ENCODE results near the gene TIE1.

Gene TIE1

DNA sequence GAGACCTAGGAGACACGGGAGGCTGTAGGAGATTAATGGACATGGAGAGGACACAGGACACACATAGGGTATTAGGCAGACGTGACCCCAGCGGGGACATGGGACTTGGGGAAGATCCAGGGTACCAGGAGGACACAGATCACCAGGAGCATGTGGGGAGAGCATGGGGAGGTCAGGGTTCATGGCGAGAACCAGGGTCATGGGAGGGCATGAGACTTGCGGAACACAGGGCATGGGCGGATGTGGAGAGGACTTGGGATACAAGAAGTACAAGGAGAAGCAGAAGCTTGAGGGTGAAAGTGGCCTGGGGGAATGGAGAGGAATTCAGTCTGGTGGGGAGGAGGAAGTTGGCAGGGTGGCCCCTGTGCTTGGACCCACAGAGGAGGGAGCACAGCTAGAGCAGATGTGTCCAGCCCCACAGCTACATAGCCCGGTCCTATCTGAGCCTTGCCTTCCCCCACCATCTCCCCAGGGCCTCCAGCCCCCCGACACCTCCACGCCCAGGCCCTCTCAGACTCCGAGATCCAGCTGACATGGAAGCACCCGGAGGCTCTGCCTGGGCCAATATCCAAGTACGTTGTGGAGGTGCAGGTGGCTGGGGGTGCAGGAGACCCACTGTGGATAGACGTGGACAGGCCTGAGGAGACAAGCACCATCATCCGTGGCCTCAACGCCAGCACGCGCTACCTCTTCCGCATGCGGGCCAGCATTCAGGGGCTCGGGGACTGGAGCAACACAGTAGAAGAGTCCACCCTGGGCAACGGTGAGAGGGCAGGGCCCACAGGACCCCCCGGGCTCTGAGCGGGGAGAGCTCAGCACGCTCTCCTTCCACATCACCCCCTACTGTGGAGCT, 12.1 kb downstream of the TIE1 start:
- no peak for DNase-seq

- no peak for DNase-seq
These were observed 13.0 kb downstream of the TIE1 start for GRCh38 chr1:43313771-43314170.

- DNase-seq, result no peak
These were observed 13.5 kb downstream of the TIE1 start for GRCh38 chr1:43314233-43314632.

GRCh38 chr1:43315481-43315880, 14.7 kb downstream of the TIE1 start:
- DNase-seq, result no peak

- no peak for DNase-seq
These were observed 15.4 kb downstream of the TIE1 start for GRCh38 chr1:43315963-43316737.

DNA sequence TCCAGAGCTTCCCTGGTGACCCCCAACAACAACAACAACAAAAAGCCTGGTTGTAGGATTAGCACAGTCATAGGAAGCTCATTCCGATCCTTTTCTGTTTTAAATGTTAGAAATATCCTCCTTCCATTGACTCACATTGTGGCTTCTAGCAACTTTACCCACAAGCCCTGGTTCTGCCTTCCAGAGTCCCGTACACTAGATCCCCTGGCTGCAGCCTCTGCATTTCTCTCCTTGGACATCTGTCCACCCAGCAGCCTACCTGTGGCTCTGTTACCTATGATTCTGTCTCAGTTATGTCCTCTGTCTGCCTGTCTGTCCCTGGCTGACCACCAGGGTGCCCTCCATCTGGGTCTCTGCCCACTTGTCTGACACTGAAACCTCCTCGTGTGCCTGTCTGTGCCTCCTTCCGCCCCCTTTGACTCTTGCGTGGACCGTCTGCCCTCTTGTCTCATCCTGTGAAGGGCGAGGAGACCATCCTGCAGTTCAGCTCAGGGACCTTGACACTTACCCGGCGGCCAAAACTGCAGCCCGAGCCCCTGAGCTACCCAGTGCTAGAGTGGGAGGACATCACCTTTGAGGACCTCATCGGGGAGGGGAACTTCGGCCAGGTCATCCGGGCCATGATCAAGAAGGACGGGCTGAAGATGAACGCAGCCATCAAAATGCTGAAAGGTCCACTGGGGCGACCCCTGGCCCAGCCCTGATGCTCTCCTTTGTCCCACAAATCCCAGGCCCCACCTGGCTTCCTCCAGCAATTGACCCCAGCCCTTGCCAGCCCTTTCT, 16.1 kb downstream of the TIE1 start:
- no peak for DNase-seq

DNA sequence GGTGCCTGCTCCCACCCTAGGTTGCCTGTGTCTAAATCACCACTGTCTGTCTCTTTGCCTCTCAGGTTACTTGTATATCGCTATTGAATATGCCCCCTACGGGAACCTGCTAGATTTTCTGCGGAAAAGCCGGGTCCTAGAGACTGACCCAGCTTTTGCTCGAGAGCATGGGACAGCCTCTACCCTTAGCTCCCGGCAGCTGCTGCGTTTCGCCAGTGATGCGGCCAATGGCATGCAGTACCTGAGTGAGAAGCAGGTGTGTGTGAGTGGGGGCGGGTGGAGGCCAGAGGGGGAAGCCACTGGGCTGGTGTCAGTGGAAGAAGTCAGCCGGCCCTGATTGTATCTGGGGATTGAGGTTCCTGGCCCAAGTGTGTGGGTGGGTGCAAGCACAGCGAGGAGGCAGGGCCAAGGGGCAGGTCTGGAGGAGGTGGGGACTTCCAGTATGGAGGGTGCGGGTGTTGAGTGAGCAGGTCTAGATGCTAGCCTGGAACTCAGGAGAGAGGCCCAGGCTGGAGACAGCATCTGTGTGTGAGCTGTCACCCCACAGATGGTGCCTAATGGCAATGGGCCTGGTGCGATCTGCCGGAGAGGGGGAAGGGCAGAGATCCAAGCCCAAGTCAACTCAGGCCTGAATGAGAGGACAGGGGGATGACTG, 17.2 kb downstream of the TIE1 start:
- peak; percentile 42 for DNase-seq

DNA sequence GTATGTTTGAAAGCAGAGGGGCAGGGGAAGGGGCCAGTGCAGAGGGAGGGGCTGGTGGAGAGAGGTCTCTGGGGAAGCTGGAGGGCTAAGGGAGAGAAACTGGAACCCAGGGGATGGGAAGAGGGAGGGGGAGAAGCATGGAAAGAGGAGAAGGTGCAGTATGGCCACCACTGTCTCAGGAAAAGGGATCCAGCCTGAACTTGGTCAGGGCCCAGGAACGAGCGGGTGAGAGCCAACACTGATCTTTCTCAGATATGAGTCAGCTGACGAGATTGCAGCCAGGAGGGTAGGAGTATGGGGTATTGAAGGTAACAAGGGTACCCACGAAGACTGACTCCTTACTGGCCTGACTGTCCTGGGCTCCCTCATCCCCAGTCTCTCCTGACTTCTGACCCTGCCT, 18.0 kb downstream of the TIE1 start:
- no peak for DNase-seq

DNA sequence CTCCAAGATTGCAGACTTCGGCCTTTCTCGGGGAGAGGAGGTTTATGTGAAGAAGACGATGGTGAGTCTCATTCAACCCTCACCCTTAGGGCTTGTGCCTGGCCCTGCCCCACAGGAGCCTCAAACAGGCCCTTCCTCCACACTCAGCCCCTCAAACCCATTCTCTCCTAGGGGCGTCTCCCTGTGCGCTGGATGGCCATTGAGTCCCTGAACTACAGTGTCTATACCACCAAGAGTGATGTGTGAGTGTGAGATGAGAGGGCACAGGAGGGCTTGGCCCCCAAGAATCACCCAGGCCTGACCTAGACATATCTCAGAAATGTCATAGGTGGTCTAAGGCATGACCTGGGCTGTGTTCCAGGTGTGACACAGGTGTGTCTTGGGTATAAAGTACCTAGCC, 18.5 kb downstream of the TIE1 start:
- DNase-seq, result no peak

GRCh38 chr1:43319766-43320165, 19.0 kb downstream of the TIE1 start:
- no peak for DNase-seq

- DNase-seq, result no peak
These were observed 20.6 kb downstream of the TIE1 start for GRCh38 chr1:43321331-43321891.

GRCh38 chr1:43322506-43322905, 21.7 kb downstream of the TIE1 start:
- DNase-seq, result no peak

GRCh38 chr1:43324810-43325209, 24.0 kb downstream of the TIE1 start:
- no peak for DNase-seq

DNA sequence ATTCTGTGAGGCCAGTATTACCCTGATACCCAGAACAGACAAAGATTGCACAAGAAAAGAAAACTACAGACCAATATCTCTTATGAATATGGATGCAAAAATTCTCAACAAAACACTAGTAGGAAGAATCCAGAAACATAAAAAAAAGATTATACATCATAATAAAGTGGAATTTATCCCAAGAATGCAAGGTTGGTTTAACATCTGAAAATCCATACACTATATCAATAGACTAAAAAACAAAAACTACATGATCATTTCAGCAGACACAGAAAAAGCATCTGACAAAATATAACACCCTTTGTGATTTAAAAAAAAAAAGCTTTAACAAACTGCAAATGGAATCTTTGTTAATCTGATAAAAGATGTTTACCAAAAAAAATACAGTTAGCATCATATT, 24.6 kb downstream of the TIE1 start:
- DNase-seq, result no peak

DNA sequence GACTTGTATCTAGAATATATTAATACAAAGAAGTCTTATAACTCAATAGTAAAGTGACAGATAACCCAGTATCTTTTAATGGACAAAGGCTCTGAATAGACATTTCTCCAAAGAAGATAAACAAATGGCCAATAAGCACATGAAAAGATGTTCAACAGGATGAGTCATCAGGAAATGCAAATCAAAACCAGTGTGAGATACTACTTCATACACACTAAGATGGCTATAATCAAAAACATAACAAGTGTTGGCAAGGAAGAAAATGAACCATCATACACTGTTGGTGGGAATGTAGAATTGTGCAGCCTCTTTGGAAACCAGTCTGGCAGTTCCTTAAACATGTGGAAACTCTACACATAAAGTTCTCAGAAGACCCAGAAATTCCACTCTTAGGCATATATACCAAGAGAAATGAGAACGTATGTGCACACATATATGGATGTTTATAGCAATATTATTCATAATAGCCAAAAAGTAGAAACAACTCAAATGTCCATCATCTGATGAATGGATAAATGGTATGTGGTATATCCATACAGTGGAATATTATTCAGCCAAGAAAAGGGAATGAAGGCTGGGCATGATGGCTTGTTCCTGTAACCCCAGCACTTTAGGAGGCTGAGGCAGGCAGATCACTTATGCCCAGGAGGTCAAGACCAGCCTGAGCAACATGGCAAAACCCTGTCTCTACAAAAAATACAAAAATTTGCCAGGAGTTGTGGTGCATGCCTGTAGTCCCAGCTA, 26.9 kb downstream of the TIE1 start:
- no peak for DNase-seq

DNA sequence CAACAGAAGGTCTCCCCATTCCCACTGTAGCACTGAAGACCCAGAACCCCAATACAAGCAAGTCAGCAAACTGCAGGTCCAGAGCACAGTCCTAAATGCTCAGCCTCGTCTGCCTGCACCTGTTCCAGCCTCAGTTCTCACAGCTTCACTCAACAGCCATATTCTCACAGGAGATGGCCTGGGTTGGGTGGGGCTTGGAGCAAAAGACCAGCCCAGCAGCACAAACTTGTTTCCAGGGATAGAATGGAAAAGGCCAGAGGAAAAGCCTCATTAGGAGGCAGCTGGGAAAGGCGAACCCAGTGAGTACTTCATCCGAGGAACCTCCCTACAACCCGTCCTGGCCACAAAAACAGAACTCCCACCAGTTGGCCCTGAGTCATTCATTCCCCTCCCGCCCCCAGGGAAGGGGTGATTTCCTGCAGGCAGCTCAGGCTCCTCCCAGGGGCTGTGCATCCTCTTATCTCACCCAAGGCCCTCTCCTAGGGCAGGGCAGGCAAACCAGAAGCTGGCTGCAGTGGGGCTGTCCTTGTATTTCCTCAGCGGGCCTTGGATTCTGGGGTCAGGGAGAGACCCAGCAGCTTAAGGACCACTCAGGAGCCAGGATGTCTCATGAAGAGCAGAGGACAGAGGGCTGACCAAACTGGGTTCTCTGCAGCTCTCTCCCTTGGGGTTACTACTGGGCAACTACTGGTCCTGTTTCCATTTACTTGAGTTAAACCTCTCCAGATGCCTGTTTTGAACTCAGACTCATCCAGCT, 29.4 kb downstream of the TIE1 start:
- DNase-seq, result peak; percentile 34

- peak; percentile 46 for DNase-seq
These were observed 30.9 kb downstream of the TIE1 start for GRCh38 chr1:43331688-43332087.

DNA sequence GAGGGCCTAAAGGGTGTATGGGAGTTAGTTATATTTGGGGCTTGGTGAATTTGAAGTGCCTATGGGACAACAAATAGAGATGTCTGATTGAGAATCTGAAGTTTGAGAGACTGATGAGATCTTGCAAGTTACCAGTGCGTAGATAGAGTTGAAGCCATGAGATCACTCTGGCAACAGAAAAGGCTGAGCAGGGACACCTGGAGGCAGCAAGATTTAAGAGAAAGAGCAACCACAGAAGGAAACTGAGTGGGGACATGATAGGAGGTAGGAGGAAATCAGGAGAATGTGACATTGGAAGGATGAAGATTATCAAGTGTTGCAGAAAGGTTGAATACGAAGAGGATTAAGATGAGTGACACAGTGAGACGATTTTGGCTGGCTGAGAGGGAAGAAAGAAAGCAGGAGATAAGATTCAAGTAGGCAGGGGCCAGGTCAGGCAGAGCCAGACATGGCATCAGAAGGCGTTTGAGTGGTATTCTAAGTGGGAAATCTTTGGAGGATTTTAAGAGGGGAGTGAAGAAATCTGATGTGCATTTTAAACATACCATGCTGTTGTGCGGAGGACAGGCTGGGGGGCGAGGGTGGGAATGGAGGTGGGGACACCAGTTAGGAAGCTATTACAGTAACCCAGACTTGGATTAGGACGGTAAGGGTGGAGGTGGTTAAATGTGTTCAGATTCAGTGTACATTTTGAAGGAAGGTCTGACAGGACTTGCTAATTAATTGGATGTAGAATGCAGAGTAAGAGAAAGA, 33.8 kb downstream of the TIE1 start:
- DNase-seq, result no peak

GRCh38 chr1:43337588-43337987, 36.8 kb downstream of the TIE1 start, which contains the start of gene MPL:
MPL (plus strand) TSS chr1:43337818; CDS start chr1:43337849, 31 bp downstream.
- no peak for DNase-seq

DNA sequence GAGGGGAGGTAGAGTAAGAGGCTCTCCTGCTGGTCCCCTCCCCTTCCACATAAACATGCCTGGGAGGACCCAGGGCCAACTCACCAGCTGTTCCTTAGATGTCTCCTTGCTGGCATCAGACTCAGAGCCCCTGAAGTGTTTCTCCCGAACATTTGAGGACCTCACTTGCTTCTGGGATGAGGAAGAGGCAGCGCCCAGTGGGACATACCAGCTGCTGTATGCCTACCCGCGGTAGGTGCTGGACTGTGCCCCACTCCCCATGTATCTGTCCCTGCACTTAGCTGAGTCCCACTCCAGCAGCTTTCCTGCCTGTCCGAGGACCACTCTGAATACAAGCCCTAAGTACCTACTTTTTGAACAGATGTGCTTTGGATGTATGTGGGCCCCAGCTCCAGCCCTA, 37.2 kb downstream of the TIE1 start:
- no peak for DNase-seq
